Duodenal mucosa (tissue), 2 donors: ENCODE results near the gene PRKCZ.

Experiments used
- H3K27ac ChIP-seq: one replicate; pipeline ENCODE4 v1.7.0; 2013; ENCODE audit warnings: low read depth, low read length
- H3K27me3 ChIP-seq, 2 donors: one replicate each; pipeline ENCODE4 v1.7.0; 2013; ENCODE audit warnings: low read length in 2 of 2, control low read depth in 1 of 2; ENCODE audit not compliant: insufficient read depth in 2 of 2, control insufficient read depth in 1 of 2
- H3K36me3 ChIP-seq, 2 donors: one replicate each; pipeline ENCODE4 v1.7.0; 2013; ENCODE audit warnings: low read length in 2 of 2, control low read depth in 1 of 2; ENCODE audit not compliant: insufficient read depth in 2 of 2, control insufficient read depth in 1 of 2
- H3K4me1 ChIP-seq, 2 donors: one replicate each; pipeline ENCODE4 v1.7.0; 2013; ENCODE audit warnings: low read length in 2 of 2, control low read depth in 1 of 2; ENCODE audit not compliant: insufficient read depth in 2 of 2, control insufficient read depth in 1 of 2
- H3K4me3 ChIP-seq, 2 donors: one replicate each; pipeline ENCODE4 v1.7.0; 2013; ENCODE audit warnings: low read length in 2 of 2, low read depth in 1 of 2
- H3K9ac ChIP-seq, 2 donors: one replicate each; pipeline ENCODE4 v1.7.0; 2013; ENCODE audit warnings: low read length in 2 of 2, low read depth in 1 of 2
- H3K9me3 ChIP-seq, 2 donors: one replicate each; pipeline ENCODE4 v1.7.0; 2013; ENCODE audit warnings: low read length in 2 of 2, control low read depth in 1 of 2; ENCODE audit not compliant: control insufficient read depth in 1 of 2

Gene PRKCZ

GRCh38 chr1:2165646-2166045 lies 115.4 kb downstream of the PRKCZ start:
- no peaks in the 10 kb centered on the region for H3K4me1 ChIP-seq
- no peak overlapping the region for H3K27ac ChIP-seq
- H3K4me3 ChIP-seq: no peak overlapping the region
- H3K27me3 ChIP-seq: no peaks in the 10 kb centered on the region
- H3K9ac ChIP-seq: no peak overlapping the region
- H3K9me3 ChIP-seq: peaks cover 0 to 2% of the 10 kb centered on the region in 2 donors
- H3K36me3 ChIP-seq: peaks cover 16 to 37% of the 10 kb centered on the region in 2 donors

GRCh38 chr1:2166254-2166653 lies 116.0 kb downstream of the PRKCZ start:
- H3K27ac ChIP-seq: no peak overlapping the region
- H3K9ac ChIP-seq: no peak overlapping the region
- H3K4me3 ChIP-seq: no peak overlapping the region

GRCh38 chr1:2166695-2167094 lies 116.5 kb downstream of the PRKCZ start:
- H3K27me3 ChIP-seq: no peaks in the 10 kb centered on the region
- H3K9ac ChIP-seq: no peak overlapping the region
- no peaks in the 10 kb centered on the region for H3K4me1 ChIP-seq
- peaks cover 0 to 2% of the 10 kb centered on the region in 2 donors for H3K9me3 ChIP-seq
- no peak overlapping the region for H3K4me3 ChIP-seq
- no peak overlapping the region for H3K27ac ChIP-seq
- H3K36me3 ChIP-seq: peaks cover 17 to 38% of the 10 kb centered on the region in 2 donors

More at GRCh38 chr1:2166254-2166653, 116.0 kb downstream of the PRKCZ start:
- no peaks in the 10 kb centered on the region for H3K27me3 ChIP-seq
- peaks cover 0 to 2% of the 10 kb centered on the region in 2 donors for H3K9me3 ChIP-seq
- H3K4me1 ChIP-seq: no peaks in the 10 kb centered on the region
- peaks cover 17 to 39% of the 10 kb centered on the region in 2 donors for H3K36me3 ChIP-seq

GRCh38 chr1:2168090-2168489 lies 117.9 kb downstream of the PRKCZ start:
- Histone ChIP-seq H3K27me3 (no peaks in the 10 kb centered on the region), H3K9me3 (peaks cover 0 to under 1% of the 10 kb centered on the region in 2 donors), H3K36me3 (peaks cover 22 to 44% of the 10 kb centered on the region in 2 donors), H3K27ac (no peak overlapping the region), H3K4me1 (no peaks in the 10 kb centered on the region), H3K9ac (no peak overlapping the region), H3K4me3 (no peak overlapping the region)

- no peak overlapping the region for H3K9ac ChIP-seq
Measured at GRCh38 chr1:2168535-2168934, 118.3 kb downstream of the PRKCZ start.

GRCh38 chr1:2169200-2169836 lies 119.1 kb downstream of the PRKCZ start:
- Histone ChIP-seq H3K9me3 (no peaks in the 10 kb centered on the region), H3K4me1 (no peaks in the 10 kb centered on the region), H3K27me3 (no peaks in the 10 kb centered on the region), H3K36me3 (peaks cover 20 to 44% of the 10 kb centered on the region in 2 donors), H3K4me3 (no peak overlapping the region), H3K9ac (no peak overlapping the region), H3K27ac (no peak overlapping the region)

More at GRCh38 chr1:2168535-2168934, 118.3 kb downstream of the PRKCZ start:
- Histone ChIP-seq H3K9me3 (no peaks in the 10 kb centered on the region), H3K4me3 (no peak overlapping the region), H3K27ac (no peak overlapping the region), H3K27me3 (no peaks in the 10 kb centered on the region), H3K36me3 (peaks cover 20 to 44% of the 10 kb centered on the region in 2 donors), H3K4me1 (no peaks in the 10 kb centered on the region)

GRCh38 chr1:2170211-2170610 lies 120.0 kb downstream of the PRKCZ start:
- H3K4me1 ChIP-seq: no peaks in the 10 kb centered on the region
- no peak overlapping the region for H3K9ac ChIP-seq
- no peak overlapping the region for H3K4me3 ChIP-seq
- no peak overlapping the region for H3K27ac ChIP-seq
- no peaks in the 10 kb centered on the region for H3K27me3 ChIP-seq
- no peaks in the 10 kb centered on the region for H3K9me3 ChIP-seq
- peaks cover 20 to 42% of the 10 kb centered on the region in 2 donors for H3K36me3 ChIP-seq

- Histone ChIP-seq H3K27me3 (no peaks in the 10 kb centered on the region), H3K27ac (no peak overlapping the region), H3K9ac (no peak overlapping the region), H3K4me3 (no peak overlapping the region), H3K4me1 (no peaks in the 10 kb centered on the region), H3K36me3 (peaks cover 22 to 47% of the 10 kb centered on the region in 2 donors), H3K9me3 (no peaks in the 10 kb centered on the region)
Measured at GRCh38 chr1:2172012-2172411, 121.8 kb downstream of the PRKCZ start.

GRCh38 chr1:2172551-2173146 lies 122.4 kb downstream of the PRKCZ start:
- Histone ChIP-seq H3K27me3 (no peaks in the 10 kb centered on the region), H3K4me3 (no peak overlapping the region), H3K4me1 (no peaks in the 10 kb centered on the region), H3K9ac (no peak overlapping the region), H3K36me3 (peaks cover 22 to 51% of the 10 kb centered on the region in 2 donors), H3K9me3 (no peaks in the 10 kb centered on the region), H3K27ac (no peak overlapping the region)

- Histone ChIP-seq H3K36me3 (peaks cover 20 to 62% of the 10 kb centered on the region in 2 donors), H3K9ac (no peak overlapping the region), H3K4me3 (no peak overlapping the region), H3K27me3 (no peaks in the 10 kb centered on the region), H3K4me1 (no peaks in the 10 kb centered on the region), H3K9me3 (no peaks in the 10 kb centered on the region), H3K27ac (no peak overlapping the region)
Measured at GRCh38 chr1:2173546-2174347, 123.5 kb downstream of the PRKCZ start.
